Activated CD4-positive, alpha-beta T cell treated with anti-CD3 and anti-CD28 coated beads for 48 hours (primary cell): Measurements from ENCODE around the gene SATB2.

Experiments
- DNase-seq: peaks from one replicate; pipeline ENCODE4 v3.0.0-alpha.2; 2020

The SATB2 gene

GRCh38 chr2:199449455-199449854, 8.3 kb downstream of the SATB2 start:
- DNase-seq: no peak

- DNase-seq: no peak
Observed at GRCh38 chr2:199446996-199447576, 10.7 kb downstream of the SATB2 start.

- DNase-seq: no peak
Observed at GRCh38 chr2:199444749-199445148, 13.0 kb downstream of the SATB2 start.

GRCh38 chr2:199443589-199444130, 14.1 kb downstream of the SATB2 start:
- no peak for DNase-seq

GRCh38 chr2:199442173-199442572, 15.6 kb downstream of the SATB2 start:
- DNase-seq: no peak

GRCh38 chr2:199441759-199442158, 16.0 kb downstream of the SATB2 start:
- DNase-seq: no peak

- no peak for DNase-seq
Observed at GRCh38 chr2:199440118-199440517, 17.6 kb downstream of the SATB2 start.

GRCh38 chr2:199439542-199439941, 18.2 kb downstream of the SATB2 start:
- DNase-seq: no peak

GRCh38 chr2:199439066-199439465, 18.7 kb downstream of the SATB2 start:
- DNase-seq: no peak

GRCh38 chr2:199434555-199434954, 23.2 kb downstream of the SATB2 start:
- DNase-seq: no peak

GRCh38 chr2:199433204-199433832, 24.4 kb downstream of the SATB2 start:
- no peak for DNase-seq

GRCh38 chr2:199431746-199432213, 26.0 kb downstream of the SATB2 start:
- DNase-seq: no peak

- no peak for DNase-seq
Observed at GRCh38 chr2:199430214-199430613, 27.5 kb downstream of the SATB2 start.

- DNase-seq: no peak
Observed at GRCh38 chr2:199428291-199428690, 29.4 kb downstream of the SATB2 start.

GRCh38 chr2:199424160-199424559, 33.6 kb downstream of the SATB2 start:
- DNase-seq: no peak

- DNase-seq: no peak
Observed at GRCh38 chr2:199419428-199419827, 38.3 kb downstream of the SATB2 start.

GRCh38 chr2:199414465-199414864, 43.3 kb downstream of the SATB2 start:
- no peak for DNase-seq

GRCh38 chr2:199414001-199414400, 43.7 kb downstream of the SATB2 start:
- no peak for DNase-seq

GRCh38 chr2:199409759-199410529, 47.8 kb downstream of the SATB2 start:
- DNase-seq: no peak

GRCh38 chr2:199407421-199407820, 50.3 kb downstream of the SATB2 start:
- no peak for DNase-seq

GRCh38 chr2:199405241-199405640, 52.5 kb downstream of the SATB2 start:
- no peak for DNase-seq

- no peak for DNase-seq
Observed at GRCh38 chr2:199404841-199405240, 52.9 kb downstream of the SATB2 start.

- no peak for DNase-seq
Observed at GRCh38 chr2:199395311-199395710, 62.4 kb downstream of the SATB2 start.

- no peak for DNase-seq
Observed at GRCh38 chr2:199392363-199392762, 65.4 kb downstream of the SATB2 start.
